IPS DF 6.9 (cell line): Measurements from ENCODE around the gene HOXB9.

ENCODE experiments used
- DNase-seq: peaks from one replicate; pipeline ENCODE4 v3.0.0-alpha.2; 2013; ENCODE audit warnings: low read depth, low spot score
- H3K27ac ChIP-seq: one replicate; pipeline ENCODE4 v1.5.1; 2013; ENCODE audit warnings: low read length, control low read depth
- H3K27me3 ChIP-seq: 2 replicates; pipeline ENCODE4 v1.6.1; 2013; ENCODE audit warnings: mild to moderate bottlenecking, low read length; ENCODE audit not compliant: control insufficient read depth, insufficient read depth
- H3K36me3 ChIP-seq: 2 replicates; pipeline ENCODE4 v1.6.1; 2013; ENCODE audit warnings: low read length; ENCODE audit not compliant: control insufficient read depth, insufficient read depth
- H3K4me1 ChIP-seq: 2 replicates; pipeline ENCODE4 v1.6.1; 2013; ENCODE audit warnings: low read length; ENCODE audit not compliant: control insufficient read depth, insufficient read depth
- H3K4me3 ChIP-seq: 2 replicates; pipeline ENCODE4 v1.5.1; 2013; ENCODE audit warnings: mild to moderate bottlenecking, low read length
- H3K9me3 ChIP-seq: 2 replicates; pipeline ENCODE4 v1.6.1; 2013; ENCODE audit warnings: low read length, inconsistent platforms; ENCODE audit not compliant: control insufficient read depth, insufficient read depth
- WGBS: extraction: QIAGEN DNeasy Blood & Tissue Kit; methylation state at CpG from one replicate; pipeline ENCODE4 v1.1.7; 2013; ENCODE audit warnings: mixed read lengths, missing lambda C conversion rate; ENCODE audit not compliant: insufficient read length, insufficient coverage; 5-methylcytosine and 5-hydroxymethylcytosine counted together

Gene HOXB9

DNA sequence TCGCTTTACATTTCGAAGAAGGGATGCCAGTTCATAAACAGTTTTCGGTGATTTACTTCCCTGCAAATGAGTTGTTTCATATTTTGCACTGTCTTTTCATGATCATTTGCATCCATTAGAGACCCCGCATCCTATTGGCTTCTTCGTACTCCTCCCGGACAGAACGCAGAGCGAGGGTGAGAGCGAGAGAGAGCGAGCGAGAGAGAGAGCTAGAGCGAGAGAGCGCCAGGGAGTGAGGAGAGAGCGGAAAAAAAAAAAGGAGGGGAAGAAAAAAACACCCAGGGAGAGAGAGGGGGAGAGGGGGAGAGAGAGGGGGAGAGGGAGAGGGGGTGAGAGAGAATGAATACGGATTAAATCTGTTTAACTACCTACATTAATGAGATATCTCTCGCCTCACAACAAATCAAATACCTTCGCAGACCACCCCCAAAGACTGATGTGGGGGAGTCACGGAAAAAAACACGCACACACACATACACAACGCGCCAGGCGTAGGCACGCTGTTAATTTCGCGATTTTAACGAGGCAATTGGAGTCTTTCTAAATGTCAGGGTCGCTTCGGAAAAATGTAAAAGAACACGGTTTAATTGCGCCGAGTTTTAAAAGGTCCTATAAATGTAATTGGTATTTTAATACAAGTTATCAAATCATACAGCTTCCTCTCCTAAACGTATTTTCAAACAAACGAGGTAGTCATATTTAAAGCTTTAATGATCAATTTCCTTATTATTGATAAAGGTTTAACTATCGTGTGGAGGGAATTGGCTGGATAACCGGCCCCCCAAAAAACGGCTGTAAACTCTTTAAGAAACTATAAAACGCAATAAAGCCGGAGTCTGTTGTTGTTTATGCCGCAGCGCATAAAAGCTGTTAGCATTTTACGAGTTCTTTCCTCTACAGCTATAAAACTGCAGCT lies 10.9 kb downstream of the HOXB9 start, which contains the start of gene HOXB8:
Gene HOXB8, minus strand, starts transcription at position 246 of the 916 bp plus-strand sequence. CDS start 588 bp downstream, outside the sequence.
- H3K27ac ChIP-seq, result no peak within 1 kb of the TSS
- no CpG with 5 or more reads among the region's 41 CpGs for WGBS
- DNase-seq, result no peak
- H3K4me3 ChIP-seq, result no peak within 1 kb of the TSS
- peaks cover 95% of the 10 kb centered on the region for H3K27me3 ChIP-seq
- H3K9me3 ChIP-seq, result no peaks in the 10 kb centered on the region
- H3K4me1 ChIP-seq, result peaks cover 5% of the 10 kb centered on the region
- no peaks in the 10 kb centered on the region for H3K36me3 ChIP-seq

- no peak for DNase-seq
- Histone ChIP-seq H3K36me3 (no peaks in the 10 kb centered on the region), H3K27me3 (peaks cover 95% of the 10 kb centered on the region), H3K4me1 (peaks cover 7% of the 10 kb centered on the region), H3K4me3 (no peak overlapping the region), H3K9me3 (no peaks in the 10 kb centered on the region), H3K27ac (no peak overlapping the region)
- WGBS, result no CpG with 5 or more reads among the region's 55 CpGs
Measured at GRCh38 chr17:48613862-48614694, 12.1 kb downstream of the HOXB9 start.

DNA sequence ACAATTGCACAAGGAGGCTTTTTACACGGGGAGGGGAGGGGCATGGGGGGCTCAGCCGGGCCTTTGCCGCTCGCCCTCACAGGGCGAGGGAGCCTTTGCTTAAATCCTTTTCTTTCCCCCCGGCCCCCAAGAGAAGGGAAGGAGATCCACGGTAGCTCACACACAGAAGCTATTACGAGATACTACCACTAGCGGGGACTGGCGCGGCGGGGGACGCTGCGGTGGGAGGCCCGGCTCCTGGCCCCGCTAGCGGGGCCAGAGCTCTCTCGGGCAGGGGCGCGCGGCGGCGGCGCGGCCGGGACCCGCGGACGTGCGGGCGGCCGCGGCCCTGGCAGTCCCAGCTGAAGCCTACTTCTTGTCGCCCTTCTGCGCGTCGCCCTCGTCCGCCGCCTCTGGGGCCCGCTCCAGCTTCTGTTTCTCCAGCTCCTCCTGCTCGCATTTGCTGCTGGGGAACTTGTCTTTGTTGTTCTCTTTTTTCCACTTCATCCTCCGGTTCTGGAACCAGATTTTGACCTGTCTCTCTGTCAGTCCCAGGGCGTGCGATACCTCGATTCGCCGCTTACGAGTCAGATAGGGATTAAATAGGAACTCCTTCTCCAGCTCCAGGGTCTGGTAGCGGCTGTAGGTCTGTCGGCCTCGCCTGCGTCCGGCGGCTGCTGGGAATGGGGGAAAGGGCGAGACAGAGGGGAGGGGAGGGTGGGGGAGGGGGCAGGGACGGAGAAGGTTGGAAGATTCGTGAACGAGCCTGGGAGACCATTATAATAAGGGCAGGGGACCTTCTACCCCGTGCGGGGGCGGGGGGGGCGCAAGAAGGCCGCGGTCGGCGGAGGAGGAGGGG lies 13.1 kb downstream of the HOXB9 start:
- Histone ChIP-seq H3K4me1 (peaks cover 7% of the 10 kb centered on the region), H3K27me3 (peaks cover 95% of the 10 kb centered on the region), H3K4me3 (no peak overlapping the region), H3K36me3 (no peaks in the 10 kb centered on the region), H3K9me3 (no peaks in the 10 kb centered on the region), H3K27ac (no peak overlapping the region)
- no CpG with 5 or more reads among the region's 67 CpGs for WGBS
- DNase-seq, result no peak

GRCh38 chr17:48612456-48612853 lies 13.7 kb downstream of the HOXB9 start:
- peaks cover 94% of the 10 kb centered on the region for H3K27me3 ChIP-seq
- H3K27ac ChIP-seq, result no peak overlapping the region
- H3K36me3 ChIP-seq, result no peaks in the 10 kb centered on the region
- peaks cover 7% of the 10 kb centered on the region for H3K4me1 ChIP-seq
- no peaks in the 10 kb centered on the region for H3K9me3 ChIP-seq
- no peak overlapping the region for H3K4me3 ChIP-seq
- DNase-seq, result no peak
- WGBS, result no CpG with 5 or more reads among the region's 15 CpGs

GRCh38 chr17:48611681-48612455 lies 14.3 kb downstream of the HOXB9 start:
- no peak for DNase-seq
- Histone ChIP-seq H3K27me3 (peaks cover 94% of the 10 kb centered on the region), H3K27ac (no peak overlapping the region), H3K36me3 (no peaks in the 10 kb centered on the region), H3K9me3 (no peaks in the 10 kb centered on the region), H3K4me3 (no peak overlapping the region), H3K4me1 (peaks cover 7% of the 10 kb centered on the region)
- WGBS, result no CpG with 5 or more reads among the region's 36 CpGs

DNA sequence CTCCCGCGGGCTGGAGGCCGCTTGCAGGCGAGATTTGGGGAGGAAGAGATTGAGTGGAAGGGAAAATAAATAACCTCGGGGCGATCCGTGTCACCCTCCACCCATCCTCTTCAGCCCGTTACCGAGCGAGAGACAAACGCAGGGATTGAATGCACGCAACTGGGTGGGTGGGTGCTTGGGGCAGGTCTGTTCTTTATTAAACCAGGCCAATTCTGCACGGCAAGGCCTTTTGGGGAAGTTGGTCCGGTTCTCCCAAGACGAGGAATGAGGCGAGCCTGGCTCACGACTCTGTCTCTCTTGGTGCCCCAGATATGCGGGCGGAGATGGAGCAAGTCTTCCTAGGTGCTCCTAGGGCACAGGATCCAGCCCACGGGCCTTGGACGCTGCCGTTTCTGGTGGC lies 14.9 kb downstream of the HOXB9 start:
- peaks cover 94% of the 10 kb centered on the region for H3K27me3 ChIP-seq
- no peak for DNase-seq

DNA sequence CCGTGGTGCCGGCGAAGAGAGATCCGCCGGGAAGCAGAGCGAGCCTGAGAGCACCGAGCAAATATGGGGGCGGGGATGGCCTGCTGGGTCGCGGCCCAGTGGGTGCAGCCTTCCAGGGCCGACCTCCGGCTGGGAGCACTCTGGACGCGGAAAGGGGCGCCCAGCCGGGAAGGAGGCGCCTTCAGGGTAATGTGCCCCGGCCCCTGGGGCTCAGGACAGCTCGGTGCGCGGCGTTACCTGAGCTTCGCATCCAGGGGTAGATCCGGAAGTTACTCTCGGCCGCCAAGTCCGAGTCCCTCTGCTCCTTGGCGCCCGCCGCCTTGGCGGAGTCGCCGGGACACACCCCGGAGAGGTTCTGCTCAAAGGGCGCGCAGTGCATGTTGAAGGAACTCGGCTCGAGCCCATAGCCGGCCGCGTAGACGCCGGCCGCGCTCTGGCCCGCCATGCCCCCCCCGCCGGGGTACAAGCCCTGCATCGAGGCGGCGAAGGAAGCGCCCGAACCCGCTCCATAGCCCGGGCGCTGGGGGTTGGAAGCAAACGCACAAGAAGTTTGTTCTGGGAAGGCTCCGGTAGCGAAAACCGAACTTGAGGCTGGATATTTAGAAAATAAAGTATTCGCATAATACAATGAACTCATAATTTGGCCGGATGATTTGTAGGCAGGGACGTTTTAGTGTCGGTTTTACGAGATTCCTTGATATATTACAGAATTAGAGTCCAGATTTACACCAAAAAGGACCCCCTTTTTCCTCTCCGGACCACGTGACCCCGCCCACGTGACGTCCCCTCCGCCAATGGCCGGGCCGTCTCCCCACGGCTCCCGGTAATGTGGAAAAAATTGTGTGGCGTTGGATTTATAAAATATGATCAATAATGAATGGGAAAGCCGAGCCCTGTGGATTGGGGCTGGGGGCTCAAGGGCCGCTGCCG lies 15.6 kb downstream of the HOXB9 start, which contains the start of gene HOXB7:
Gene HOXB7, minus strand, starts transcription at position 736 of the 930 bp plus-strand sequence. Its CDS starts 99 bp downstream, at position 637.
- Histone ChIP-seq H3K36me3 (no peaks in the 10 kb centered on the region), H3K9me3 (no peaks in the 10 kb centered on the region), H3K4me3 (no peak within 1 kb of the TSS), H3K27me3 (peaks cover 94% of the 10 kb centered on the region), H3K4me1 (peaks cover 7% of the 10 kb centered on the region), H3K27ac (no peak within 1 kb of the TSS)
- WGBS, result no CpG with 5 or more reads among the region's 79 CpGs
- DNase-seq, result no peak

More for the DNA sequence above, 14.9 kb downstream of the HOXB9 start:
- no peaks in the 10 kb centered on the region for H3K9me3 ChIP-seq
- H3K4me3 ChIP-seq, result no peak overlapping the region
- no peak overlapping the region for H3K27ac ChIP-seq
- H3K4me1 ChIP-seq, result peaks cover 7% of the 10 kb centered on the region
- WGBS, result no CpG with 5 or more reads among the region's 22 CpGs
- H3K36me3 ChIP-seq, result no peaks in the 10 kb centered on the region

GRCh38 chr17:48609759-48610281 lies 16.3 kb downstream of the HOXB9 start:
- Histone ChIP-seq H3K9me3 (no peaks in the 10 kb centered on the region), H3K36me3 (no peaks in the 10 kb centered on the region), H3K4me1 (peaks cover 7% of the 10 kb centered on the region), H3K27me3 (peaks cover 94% of the 10 kb centered on the region), H3K4me3 (no peak overlapping the region), H3K27ac (no peak overlapping the region)
- whole genome bisulfite sequencing, result no CpG with 5 or more reads among the region's 15 CpGs
- no peak for DNase-seq
